ENCODE measurements around the gene PAH. TPM values are rescaled to one million over a fixed set of nuclear protein-coding genes. Genes with fewer than 3 reads are reported as not detected.

Gene PAH
- not detected in 2 replicates for total RNA-seq (2014; rRNA removed; shearing (Covaris generic))

GRCh38 chr12:102917026-102917787 lies at the start of gene PAH:
PAH (minus strand) TSS chr12:102917244; CDS start chr12:102917130, 114 bp downstream.
- DNase-seq (ENCODE audit: low read depth), result peak; percentile 6

- DNase-seq (ENCODE audit: low read depth), result no peak
Measured at GRCh38 chr12:102966200-102966863, 49.3 kb upstream of the PAH start.

DNA sequence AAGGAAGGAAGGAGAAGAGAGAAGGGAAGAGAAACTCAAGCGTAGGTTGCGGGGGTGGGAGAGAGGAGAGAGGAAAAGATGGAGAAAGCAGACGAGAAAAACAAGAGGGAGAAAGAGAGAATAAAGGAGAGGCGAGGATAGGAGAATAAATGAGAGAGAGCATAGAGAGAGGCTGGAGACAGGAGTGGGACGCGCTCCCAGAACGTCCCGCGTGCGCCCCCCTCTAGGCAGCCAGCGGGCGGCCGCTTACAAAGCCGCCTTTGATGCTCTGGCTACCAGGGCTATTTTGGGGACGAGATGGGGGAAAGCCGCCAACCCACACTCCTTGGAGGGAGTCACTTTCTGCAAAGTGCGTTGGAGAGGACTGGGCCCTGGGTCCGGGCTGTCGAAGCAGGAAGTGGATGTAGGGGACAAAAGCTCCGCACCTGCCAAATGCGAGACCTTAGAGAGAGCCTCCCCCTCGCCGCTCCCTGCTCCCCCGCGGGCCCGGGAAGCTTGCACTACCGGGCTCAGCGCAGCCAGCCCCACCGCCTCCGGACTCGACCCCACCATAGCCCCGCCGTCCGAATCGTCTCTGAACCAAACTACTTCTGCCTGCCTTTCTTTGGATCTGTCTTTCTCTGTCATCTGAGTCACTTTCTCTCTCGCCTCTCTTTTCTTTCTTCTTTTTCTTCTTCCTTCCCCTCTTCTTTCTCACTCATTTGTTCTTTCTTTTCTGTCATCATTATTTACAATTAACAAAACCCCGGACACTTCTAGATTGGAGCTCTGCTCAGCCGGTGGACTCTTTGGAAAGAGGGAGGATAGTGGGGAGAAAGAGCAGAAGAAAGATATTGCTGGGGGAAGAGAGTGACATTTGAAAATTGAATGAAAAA lies 48.5 kb upstream of the PAH start:
- DNase-seq (ENCODE audit: low read depth), result no peak

DNA sequence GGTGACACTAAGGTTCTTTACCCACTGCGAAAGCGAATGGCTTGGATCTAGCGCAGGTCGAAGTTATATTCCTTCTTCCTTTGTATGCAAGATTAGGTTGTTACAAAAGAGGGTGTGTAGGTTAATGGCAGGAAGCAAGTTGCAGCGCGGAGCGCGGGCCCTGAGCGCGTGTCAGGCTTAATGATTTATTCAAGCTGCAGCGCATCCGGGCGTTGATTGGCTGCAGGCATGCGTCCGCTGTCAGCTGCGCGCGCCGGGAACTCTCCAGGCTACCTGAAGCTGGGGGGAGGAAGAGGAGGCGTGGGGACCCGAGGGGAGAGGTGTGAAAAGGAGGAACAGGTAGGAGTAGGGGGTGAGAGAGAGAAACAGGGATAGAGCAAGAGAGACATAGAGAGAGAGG lies 47.8 kb upstream of the PAH start:
- peak; percentile 37 for DNase-seq (ENCODE audit: low read depth)

DNA sequence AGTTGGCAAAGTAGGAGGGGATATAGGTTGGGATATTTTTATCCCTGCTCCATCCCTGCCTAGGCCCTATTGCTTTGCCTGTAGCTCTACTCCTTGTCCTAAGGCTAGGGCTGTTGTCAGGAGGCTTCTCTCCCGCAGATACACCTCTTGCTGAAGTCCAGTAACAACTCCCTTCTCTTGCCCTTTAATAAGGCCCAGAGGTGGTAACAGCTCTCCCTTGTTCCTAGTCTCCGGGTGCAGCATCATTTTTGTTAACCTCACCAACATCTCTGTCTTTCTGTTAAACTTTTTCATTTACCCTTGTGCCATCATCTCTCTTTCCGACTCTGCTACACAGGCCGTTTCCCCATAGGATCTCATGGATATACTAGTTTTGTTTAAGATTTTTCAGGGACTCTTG lies 46.8 kb upstream of the PAH start:
- DNase-seq (ENCODE audit: low read depth), result no peak

DNA sequence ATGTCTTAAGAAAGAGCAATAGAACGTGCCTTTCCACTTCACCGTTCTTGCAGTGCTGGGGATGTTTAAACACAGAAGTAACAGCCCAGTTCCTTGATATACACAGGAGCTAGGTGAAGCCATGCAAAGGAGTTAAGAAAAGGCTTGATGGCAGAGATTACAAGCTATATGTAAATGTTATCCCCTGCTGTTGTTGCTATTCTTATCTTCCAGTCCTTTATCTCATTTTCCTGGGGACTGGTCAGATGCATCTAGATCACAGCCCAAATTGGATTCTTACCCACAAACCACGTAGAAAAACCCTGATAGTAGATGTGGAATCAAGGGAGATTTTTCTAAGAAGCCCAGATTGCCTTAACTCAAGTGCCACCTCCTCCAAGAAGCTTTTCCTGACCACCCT lies 45.9 kb upstream of the PAH start:
- no peak for DNase-seq (ENCODE audit: low read depth)

- no peak for DNase-seq (ENCODE audit: low read depth)
Measured at GRCh38 chr12:102962532-102962931, 45.5 kb upstream of the PAH start.

DNA sequence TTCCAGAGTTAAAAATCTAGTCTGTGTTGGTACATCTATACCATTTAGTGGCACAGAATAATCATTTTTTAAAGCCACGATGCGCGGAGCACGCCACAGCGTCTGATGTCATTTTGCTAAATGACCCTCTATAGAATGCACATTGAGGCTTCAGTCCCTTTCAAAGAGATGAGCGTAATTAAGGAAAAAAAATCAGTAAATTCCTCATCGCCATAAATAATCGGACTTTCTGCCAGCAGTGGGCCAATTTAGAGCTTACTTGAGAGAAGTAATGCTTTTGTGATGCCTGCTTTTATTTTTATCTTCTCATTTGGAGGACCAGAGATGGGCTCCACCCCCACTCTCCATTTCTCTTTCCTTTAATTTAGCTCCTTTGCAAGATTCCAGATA lies 44.4 kb upstream of the PAH start:
- no peak for DNase-seq (ENCODE audit: low read depth)

- no peak for DNase-seq (ENCODE audit: low read depth)
Measured at GRCh38 chr12:102960766-102961465, 43.9 kb upstream of the PAH start.

- no peak for DNase-seq (ENCODE audit: low read depth)
Measured at GRCh38 chr12:102959391-102959790, 42.3 kb upstream of the PAH start.

DNA sequence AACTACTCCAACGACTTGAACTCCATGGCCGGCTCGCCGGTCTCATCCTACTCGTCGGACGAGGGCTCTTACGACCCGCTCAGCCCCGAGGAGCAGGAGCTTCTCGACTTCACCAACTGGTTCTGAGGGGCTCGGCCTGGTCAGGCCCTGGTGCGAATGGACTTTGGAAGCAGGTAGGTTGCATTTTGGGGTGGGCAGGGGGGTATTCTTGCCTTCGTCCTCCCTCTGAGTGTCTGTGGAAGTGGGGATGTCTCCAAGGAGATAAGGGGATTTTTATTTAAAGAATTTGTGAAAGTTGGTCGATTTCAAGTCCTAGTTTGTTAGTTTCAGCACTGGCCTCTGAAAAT lies 41.8 kb upstream of the PAH start:
- DNase-seq (ENCODE audit: low read depth), result no peak

GRCh38 chr12:102958073-102958829 lies 41.2 kb upstream of the PAH start:
- DNase-seq (ENCODE audit: low read depth), result peak; percentile 64

GRCh38 chr12:102957339-102958050 lies 40.5 kb upstream of the PAH start, which contains the start of gene ASCL1:
ASCL1 (plus strand) TSS chr12:102957674; CDS start chr12:102958245, 571 bp downstream.
- DNase-seq (ENCODE audit: low read depth), result peak; percentile 38

- DNase-seq (ENCODE audit: low read depth), result no peak
Measured at GRCh38 chr12:102956738-102957327, 39.8 kb upstream of the PAH start.

DNA sequence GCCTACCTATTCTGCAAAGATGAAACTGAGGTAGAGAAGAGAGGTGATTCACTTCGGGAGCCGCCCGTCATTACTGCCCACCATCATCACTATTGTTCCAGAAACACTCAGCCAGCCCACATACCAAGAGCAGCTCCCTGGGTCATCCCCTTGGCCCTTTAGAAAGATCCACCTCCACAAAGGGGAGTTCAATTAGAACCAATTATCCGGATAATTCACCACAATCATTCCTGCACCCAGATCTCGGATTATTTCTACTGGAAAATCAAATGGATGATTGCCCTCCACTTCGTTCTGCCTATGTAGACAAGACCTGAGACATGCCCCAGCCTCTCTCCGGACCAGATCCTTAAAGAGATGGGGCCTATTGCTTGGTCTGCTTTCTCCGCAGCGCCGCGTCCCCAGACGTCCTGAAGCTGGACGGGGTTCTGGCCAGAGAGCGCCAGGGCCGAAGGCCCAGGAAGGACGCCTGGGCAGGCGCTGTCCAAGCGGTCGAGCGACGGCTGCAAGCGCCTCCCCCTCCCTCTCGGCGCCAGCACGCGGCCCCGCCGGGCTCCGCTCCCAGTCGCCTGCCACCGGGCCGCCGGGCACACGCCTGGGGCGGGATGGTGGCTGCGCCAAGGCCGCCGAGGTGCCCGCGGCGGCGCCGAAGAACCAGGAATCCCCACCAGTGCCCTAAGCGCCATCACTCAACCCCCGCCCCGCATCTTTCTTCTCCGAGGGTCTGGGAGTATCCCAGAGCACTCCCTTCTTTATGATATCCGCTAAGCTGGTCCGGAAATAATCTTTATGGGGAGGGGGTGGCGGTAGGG lies 39.1 kb upstream of the PAH start:
- no peak for DNase-seq (ENCODE audit: low read depth)

- DNase-seq (ENCODE audit: low read depth), result no peak
Measured at GRCh38 chr12:102954134-102954533, 37.1 kb upstream of the PAH start.

DNA sequence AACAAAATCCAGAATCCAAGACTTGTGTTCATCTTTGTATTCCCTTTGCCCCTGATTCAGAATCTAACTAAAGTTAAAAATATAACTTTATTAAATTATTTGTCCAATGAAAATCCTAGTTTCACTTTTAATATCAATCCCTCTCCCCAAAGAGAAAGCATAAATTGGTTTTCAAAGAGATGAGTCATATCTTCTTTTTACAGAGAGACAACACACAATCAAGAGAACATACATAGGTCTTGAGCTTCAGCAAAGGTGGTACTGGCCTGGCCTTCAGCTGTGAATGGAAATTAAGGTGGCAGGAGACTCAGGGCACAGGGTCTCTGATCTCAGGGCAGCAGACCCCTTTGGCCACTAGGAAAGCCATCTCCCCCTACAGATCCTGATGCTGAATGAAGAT lies 36.2 kb upstream of the PAH start:
- DNase-seq (ENCODE audit: low read depth), result no peak

DNA sequence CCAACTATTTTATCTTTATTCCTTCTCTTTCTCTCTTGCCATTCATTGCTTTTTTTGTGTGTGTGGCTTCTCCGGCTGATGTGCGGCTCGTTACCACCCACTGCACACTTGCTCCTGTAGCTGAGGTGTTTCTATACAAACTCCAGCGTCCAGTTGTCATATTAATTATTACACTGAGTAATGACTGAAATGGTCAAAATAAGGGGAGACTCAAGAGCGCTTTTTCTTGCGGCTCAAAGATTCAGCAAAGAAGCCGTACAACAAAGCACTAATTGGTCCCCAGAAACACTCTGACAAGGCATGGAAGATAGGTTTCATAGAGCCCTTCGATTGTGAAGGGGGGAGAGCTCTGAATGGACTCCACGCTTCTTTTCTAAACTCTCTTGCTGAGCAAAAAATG lies 34.8 kb upstream of the PAH start:
- DNase-seq (ENCODE audit: low read depth), result no peak

- DNase-seq (ENCODE audit: low read depth), result no peak
Measured at GRCh38 chr12:102950950-102951619, 34.0 kb upstream of the PAH start.
